Panc1 (cell line): ENCODE measurements around the gene DCTN5. TPM values are rescaled to one million over a fixed set of nuclear protein-coding genes. Genes with fewer than 3 reads are reported as not detected.
A peak's percentile ranks its signal among the peaks of the same experiment; 100 is the strongest.

Experiments
- ATAC-seq: fragments of 200-7000 bp; cut with Tn5 transposase; 2 replicates; pipeline ENCODE4 v1.9.1; 2020; ENCODE audit warnings: mild to moderate bottlenecking, moderate library complexity
- BruUV-seq: library from RNA; stranded (reverse); fragments of 400-500 nt; replicated peaks from 2 replicates; lab custom pipeline; 2021; lab: Mats Ljungman, UMichigan
- CTCF ChIA-PET: fragments of 300-600 bp; sonication (Branson Sonifier 250); formaldehyde crosslinking; loops from one replicate; lab custom pipeline; 2022; ENCODE audit warnings: antibody characterized with exemption; lab: Charles Lee
- POLR2A ChIA-PET: fragments of 300-600 bp; sonication (Branson Sonifier 250); formaldehyde crosslinking; loops from one replicate; lab custom pipeline; 2022; ENCODE audit warnings: antibody characterized with exemption; lab: Charles Lee
- DNase-seq: peaks from one replicate; pipeline ENCODE4 v3.0.0-alpha.2; 2010; ENCODE audit warnings: low read depth, low spot score
- H3K27ac ChIP-seq: 2 replicates; pipeline ENCODE4 v1.5.1; 2011; ENCODE audit warnings: mild to moderate bottlenecking, low read length, inconsistent platforms
- H3K27me3 ChIP-seq: fragments of 200-500 bp; sonication (Bioruptor generic); 2 replicates; pipeline ENCODE4 v1.6.0; 2014; ENCODE audit warnings: low read length, inconsistent platforms; ENCODE audit not compliant: control insufficient read depth, insufficient read depth
- H3K36me3 ChIP-seq: fragments of 200-500 bp; sonication (Bioruptor generic); 2 replicates; pipeline ENCODE4 v1.5.1; 2014; ENCODE audit warnings: inconsistent platforms, mild to moderate bottlenecking, low read length, moderate library complexity; ENCODE audit not compliant: control insufficient read depth, insufficient read depth
- H3K4me1 ChIP-seq: 2 replicates; pipeline ENCODE4 v1.5.1; 2011; ENCODE audit warnings: inconsistent platforms, mild to moderate bottlenecking, low read length, moderate library complexity; ENCODE audit not compliant: control insufficient read depth, insufficient read depth
- H3K4me3 ChIP-seq, 2 experiments: 2 replicates each; pipeline ENCODE4 v1.5.1; 2011 to 2012; ENCODE audit warnings: low read depth in 2 of 2, low read length in 2 of 2, mild to moderate bottlenecking in 2 of 2, inconsistent platforms in 1 of 2, moderate library complexity in 1 of 2
- H3K9me3 ChIP-seq: fragments of 200-500 bp; sonication (Bioruptor generic); 2 replicates; pipeline ENCODE4 v1.5.1; 2014; ENCODE audit warnings: low read depth, mild to moderate bottlenecking, inconsistent platforms, low read length, moderate library complexity; ENCODE audit not compliant: control insufficient read depth, insufficient read depth
- CTCF ChIP-seq: fragments of 450-650 bp; IDR thresholded peaks from 2 replicates; pipeline ENCODE4 v1.5.1; 2017; ENCODE audit warnings: mild to moderate bottlenecking
- POLR2AphosphoS5 ChIP-seq: IDR thresholded peaks from 2 replicates; pipeline ENCODE4 v1.6.1; 2012; ENCODE audit warnings: mild to moderate bottlenecking, low read depth, low read length, moderate library complexity
- SIN3A ChIP-seq: IDR thresholded peaks from 2 replicates; pipeline ENCODE4 v1.6.1; 2012; ENCODE audit warnings: low read depth, mild to moderate bottlenecking, low read length, moderate library complexity, borderline replicate concordance; ENCODE audit not compliant: insufficient read depth
- TCF7L2 ChIP-seq: IDR thresholded peaks from 2 replicates; pipeline ENCODE4 v1.6.1; 2011; ENCODE audit warnings: mild to moderate bottlenecking, low read depth, low read length, inconsistent platforms
- in situ Hi-C: cut with HindIII; loops from 2 replicates; pipeline ENCODE4 v1.10.0; 2016; ENCODE audit warnings: low sequenced_read_pairs, low pct_unique_long_range_greater_than_20kb
- intact Hi-C: fragments of 100-400 bp; cut with micrococcal nuclease; formaldehyde crosslinking; loops from one replicate; pipeline ENCODE4 v1.10.0; 2022; ENCODE audit not compliant: unreplicated experiment
- total RNA-seq: library from RNA; stranded (reverse); gene quantifications from one replicate; pipeline ENCODE4 v1.2.1, GENCODE V29; 2021; ENCODE audit not compliant: unreplicated experiment
- TF ChIP-seq, protein P1 (sequence below), 2 experiments: IDR thresholded peaks; 2 replicates each; pipeline ENCODE4 v1.6.1; 2011 to 2012; ENCODE audit warnings: low read depth in 2 of 2, control low read depth in 1 of 2, low read length in 1 of 2, mild to moderate bottlenecking in 1 of 2, moderate library complexity in 1 of 2; ENCODE audit not compliant: insufficient read depth in 1 of 2

DCTN5 gene
- total RNA-seq, 1 experiment from 2014 or later, result 72.9 TPM

GRCh38 chr16:23694644-23695373 is 53.5 kb downstream of the DCTN5 start:
- Histone ChIP-seq H3K36me3 (no peaks in the 10 kb centered on the region), H3K27ac (no peak overlapping the region), H3K9me3 (no peaks in the 10 kb centered on the region), H3K27me3 (no peaks in the 10 kb centered on the region), H3K4me1 (no peaks in the 10 kb centered on the region), H3K4me3 (no peak overlapping the region)
- ChIA-PET POLR2A (no interaction called here), CTCF (interaction anchor here (0.6 kb wide), 1 partner anchor 719 kb away, joined by 3 read pairs; no protein-coding TSS in a partner anchor)
- no peak for TF ChIP-seq CTCF
- in situ Hi-C loops, result no loop called here
- no TSS peak for BruUV-seq
- ATAC-seq (0 out of 2 replicates have a peak, but pooled peaks have one; percentile 15), DNase-seq (no peak)
- intact Hi-C loops, result no loop called here

GRCh38 chr16:23695756-23696155 is 54.5 kb downstream of the DCTN5 start:
- no peaks in the 10 kb centered on the region for H3K4me1 ChIP-seq
- POLR2A ChIA-PET, result no interaction called here
- CTCF ChIA-PET, result no interaction called here
- no peaks in the 10 kb centered on the region for H3K27me3 ChIP-seq
- intact Hi-C loops, result no loop called here
- no peak for ATAC-seq
- BruUV-seq, result no TSS peak
- no peaks in the 10 kb centered on the region for H3K9me3 ChIP-seq
- H3K27ac ChIP-seq, result no peak overlapping the region
- in situ Hi-C loops, result no loop called here
- TF ChIP-seq CTCF (no peak), SIN3A (no peak), TCF7L2 (no peak), POLR2AphosphoS5 (no peak)
- TF ChIP-seq, protein P1, sequence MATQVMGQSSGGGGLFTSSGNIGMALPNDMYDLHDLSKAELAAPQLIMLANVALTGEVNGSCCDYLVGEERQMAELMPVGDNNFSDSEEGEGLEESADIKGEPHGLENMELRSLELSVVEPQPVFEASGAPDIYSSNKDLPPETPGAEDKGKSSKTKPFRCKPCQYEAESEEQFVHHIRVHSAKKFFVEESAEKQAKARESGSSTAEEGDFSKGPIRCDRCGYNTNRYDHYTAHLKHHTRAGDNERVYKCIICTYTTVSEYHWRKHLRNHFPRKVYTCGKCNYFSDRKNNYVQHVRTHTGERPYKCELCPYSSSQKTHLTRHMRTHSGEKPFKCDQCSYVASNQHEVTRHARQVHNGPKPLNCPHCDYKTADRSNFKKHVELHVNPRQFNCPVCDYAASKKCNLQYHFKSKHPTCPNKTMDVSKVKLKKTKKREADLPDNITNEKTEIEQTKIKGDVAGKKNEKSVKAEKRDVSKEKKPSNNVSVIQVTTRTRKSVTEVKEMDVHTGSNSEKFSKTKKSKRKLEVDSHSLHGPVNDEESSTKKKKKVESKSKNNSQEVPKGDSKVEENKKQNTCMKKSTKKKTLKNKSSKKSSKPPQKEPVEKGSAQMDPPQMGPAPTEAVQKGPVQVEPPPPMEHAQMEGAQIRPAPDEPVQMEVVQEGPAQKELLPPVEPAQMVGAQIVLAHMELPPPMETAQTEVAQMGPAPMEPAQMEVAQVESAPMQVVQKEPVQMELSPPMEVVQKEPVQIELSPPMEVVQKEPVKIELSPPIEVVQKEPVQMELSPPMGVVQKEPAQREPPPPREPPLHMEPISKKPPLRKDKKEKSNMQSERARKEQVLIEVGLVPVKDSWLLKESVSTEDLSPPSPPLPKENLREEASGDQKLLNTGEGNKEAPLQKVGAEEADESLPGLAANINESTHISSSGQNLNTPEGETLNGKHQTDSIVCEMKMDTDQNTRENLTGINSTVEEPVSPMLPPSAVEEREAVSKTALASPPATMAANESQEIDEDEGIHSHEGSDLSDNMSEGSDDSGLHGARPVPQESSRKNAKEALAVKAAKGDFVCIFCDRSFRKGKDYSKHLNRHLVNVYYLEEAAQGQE (IDR thresholded peaks at IDR 0.05; ENCODE audit: insufficient read depth in 1 of 2, low read depth in 2 of 2, low read length in 1 of 2), result no peak
- no peak for DNase-seq
- H3K36me3 ChIP-seq, result no peaks in the 10 kb centered on the region
- no peak overlapping the region for H3K4me3 ChIP-seq
